Measurements from ENCODE around the gene ELP6. TPM values are rescaled to one million over a fixed set of nuclear protein-coding genes. Genes with fewer than 3 reads are reported as not detected.
A peak's percentile ranks its signal among the peaks of the same experiment; 100 is the strongest.

Gene ELP6
- polyA plus RNA-seq (ENCODE audit: insufficient read length): 26.1 TPM

GRCh38 chr3:47513125-47513929 lies at the start of gene ELP6:
ELP6 (minus strand) TSS chr3:47513712; CDS start chr3:47513590, 122 bp downstream.
- DNase-seq (ENCODE audit: low read depth): peak; percentile 89

GRCh38 chr3:47556351-47556750 lies 42.8 kb upstream of the ELP6 start:
- DNase-seq (ENCODE audit: low read depth): no peak

DNA sequence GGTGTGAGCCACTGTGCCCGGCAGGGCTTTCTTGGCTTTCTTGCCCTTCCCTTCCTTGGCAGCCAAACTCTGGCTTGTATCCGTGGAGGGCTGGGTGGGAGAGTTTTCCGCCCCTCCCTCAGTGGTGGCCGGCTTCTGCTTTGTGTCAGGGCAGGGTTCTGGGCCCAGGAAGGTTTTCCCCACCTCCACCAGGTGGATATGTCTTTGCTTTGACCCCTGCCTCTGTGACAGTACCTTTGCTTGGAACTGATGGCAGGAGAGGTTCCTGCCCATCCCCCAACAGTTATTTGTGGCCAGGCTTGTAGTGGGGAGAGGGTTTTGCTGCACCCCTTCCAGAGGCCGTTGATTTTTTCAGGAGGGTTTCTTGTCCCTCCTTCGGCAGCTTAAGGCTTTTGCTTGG lies 40.8 kb upstream of the ELP6 start:
- no peak for DNase-seq (ENCODE audit: low read depth)

GRCh38 chr3:47553407-47553806 lies 39.9 kb upstream of the ELP6 start:
- no peak for DNase-seq (ENCODE audit: low read depth)

GRCh38 chr3:47542471-47543173 lies 29.1 kb upstream of the ELP6 start:
- no peak for DNase-seq (ENCODE audit: low read depth)

DNA sequence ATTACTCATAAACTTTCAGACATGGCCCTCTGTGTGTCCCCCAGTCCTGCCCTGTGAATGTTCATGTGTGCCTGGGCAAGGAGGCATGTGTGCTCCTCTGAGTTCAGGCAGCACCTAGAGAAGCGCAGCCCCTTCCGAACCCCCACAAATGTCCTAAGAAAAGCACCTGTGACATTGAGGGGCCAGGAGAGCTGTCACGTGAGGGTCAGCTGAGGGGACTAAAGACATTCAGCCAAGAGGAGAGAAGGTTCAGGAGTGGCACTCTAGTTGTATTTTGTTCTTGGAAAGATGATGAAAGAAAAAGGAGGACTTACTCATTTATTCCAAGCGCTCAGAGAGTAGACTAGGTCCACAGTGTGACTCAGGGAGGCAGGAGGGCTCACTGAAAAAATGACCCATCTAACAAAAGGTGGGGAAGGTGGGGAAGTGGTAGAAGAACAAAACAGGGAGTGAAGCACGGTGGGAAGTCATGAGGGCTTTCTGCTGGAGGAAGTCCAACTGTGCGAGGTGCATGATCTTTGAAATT lies 28.1 kb upstream of the ELP6 start:
- DNase-seq (ENCODE audit: low read depth): no peak

DNA sequence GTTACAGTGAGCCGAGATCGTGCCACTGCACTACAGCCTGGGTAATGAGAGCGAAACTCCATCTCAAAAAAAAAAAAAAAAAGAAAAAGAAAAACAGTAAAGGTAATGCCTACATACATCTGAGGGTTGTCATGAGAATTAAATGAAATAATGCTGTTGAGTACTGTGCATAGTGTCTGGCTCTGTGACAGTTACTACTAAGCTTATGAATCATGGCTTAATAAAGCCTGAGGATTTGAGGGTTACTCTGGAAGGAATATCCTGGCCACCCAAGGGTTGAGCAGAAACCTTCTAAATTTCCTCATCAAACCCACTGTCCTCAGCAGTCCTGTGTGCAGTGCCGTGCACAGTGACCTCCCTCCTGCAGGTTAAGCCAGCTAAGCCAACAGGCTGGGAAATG lies 26.8 kb upstream of the ELP6 start:
- no peak for DNase-seq (ENCODE audit: low read depth)

DNA sequence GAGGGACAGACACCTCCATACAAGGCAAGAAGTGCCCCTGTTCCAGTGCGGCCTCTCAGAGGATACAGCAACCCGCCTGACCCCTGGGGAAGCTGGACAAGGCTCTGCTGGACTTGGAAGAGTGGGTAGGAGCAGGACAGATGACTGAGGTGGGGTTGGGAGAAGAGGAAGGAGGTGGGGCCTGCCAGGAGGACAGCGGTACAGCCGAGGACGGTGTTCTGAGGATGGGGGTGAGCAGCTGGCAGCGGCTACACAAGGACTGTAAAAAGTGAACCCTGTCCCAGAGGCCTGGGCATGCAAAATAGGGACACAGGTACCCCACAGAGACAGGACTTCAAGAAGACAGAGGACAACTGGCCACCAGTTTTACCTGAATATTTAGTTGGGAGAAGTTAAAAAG lies 23.5 kb upstream of the ELP6 start:
- no peak for DNase-seq (ENCODE audit: low read depth)

GRCh38 chr3:47536221-47536891 lies 22.8 kb upstream of the ELP6 start:
- no peak for DNase-seq (ENCODE audit: low read depth)

DNA sequence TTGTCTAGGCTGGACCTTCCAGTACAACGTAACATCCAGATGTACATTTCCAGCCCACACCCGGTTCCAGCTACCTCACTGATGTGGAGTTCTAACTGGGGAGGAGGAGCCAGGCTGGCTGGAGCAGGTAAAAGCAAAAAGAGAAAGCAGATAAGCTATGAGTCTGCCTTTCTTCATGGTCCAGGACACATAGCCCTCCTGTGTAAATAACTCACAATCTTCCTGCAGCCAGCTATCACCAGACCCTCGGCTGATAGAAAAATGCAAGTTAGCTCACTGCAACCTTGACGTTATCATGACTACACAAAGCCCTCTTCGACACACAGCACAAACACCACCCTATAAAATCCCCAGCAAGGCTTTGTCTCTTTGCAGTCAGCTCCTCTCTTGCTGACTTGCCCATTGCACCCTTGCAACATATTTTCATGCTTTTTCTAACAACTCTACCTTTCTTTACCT lies 20.5 kb upstream of the ELP6 start:
- DNase-seq (ENCODE audit: low read depth): no peak

GRCh38 chr3:47533481-47533880 lies 20.0 kb upstream of the ELP6 start:
- DNase-seq (ENCODE audit: low read depth): no peak

GRCh38 chr3:47527952-47528725 lies 14.6 kb upstream of the ELP6 start:
- DNase-seq (ENCODE audit: low read depth): no peak

DNA sequence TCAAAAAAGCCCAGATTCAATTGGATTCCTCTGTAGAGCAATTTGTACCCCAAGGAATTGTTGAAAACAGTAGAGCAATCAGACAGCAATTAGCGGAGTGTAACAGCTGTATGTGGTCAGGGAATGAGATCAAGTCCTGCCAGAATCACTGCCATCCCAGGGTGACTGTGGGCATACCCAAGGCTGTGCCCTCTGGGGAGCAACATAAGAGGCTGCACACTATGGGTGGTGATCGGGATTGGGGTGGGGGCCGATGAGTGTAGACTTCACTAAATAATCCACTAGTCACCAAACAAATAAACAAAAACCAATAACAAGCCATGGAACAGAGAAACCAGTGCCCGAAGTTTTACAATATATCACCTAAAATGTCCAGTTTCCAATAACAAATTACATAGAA lies 12.1 kb upstream of the ELP6 start:
- no peak for DNase-seq (ENCODE audit: low read depth)

GRCh38 chr3:47523310-47524073 lies 10.0 kb upstream of the ELP6 start:
- DNase-seq (ENCODE audit: low read depth): no peak

DNA sequence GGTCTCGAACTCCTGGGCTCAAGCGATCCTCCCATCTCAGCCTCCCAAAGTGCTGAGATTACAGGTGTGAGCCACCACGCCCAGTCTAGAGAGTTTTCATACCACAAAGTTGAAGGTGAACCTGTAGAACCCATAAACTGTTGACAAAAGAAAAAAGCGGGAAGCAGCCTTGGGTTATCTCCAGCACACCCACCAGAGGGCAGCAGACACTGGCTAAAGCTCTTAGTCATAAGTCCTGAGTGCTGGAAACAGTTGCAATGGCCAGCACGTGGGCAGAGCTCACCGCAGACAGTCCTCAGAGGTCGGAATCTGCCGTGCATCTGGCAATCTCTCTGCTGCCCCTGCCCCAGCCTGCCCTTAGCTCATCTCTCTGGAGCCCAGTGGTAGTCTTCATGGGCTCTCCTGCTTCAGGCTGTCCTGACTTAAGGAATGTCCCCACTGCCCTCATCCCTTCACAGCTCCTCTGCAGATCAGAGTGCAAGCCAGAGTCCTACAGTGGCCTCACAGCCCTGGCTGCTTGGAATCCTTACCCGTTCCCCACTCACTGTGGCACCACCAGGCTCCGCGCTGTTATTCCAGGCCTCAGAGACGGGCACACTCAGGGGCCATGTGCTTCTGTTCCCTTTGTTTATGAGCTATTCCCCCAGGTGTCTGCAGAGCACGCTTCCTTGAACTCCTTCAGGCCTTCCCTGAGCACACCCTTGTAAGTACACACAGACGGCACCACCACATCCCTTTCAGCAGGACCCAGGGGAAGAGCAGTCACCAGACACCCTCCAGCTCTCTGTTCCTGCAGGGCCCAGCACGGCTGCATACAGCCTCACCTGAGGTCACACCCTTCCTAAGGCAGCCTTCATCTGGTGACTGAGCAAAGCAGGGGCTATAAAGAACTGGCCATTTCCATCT lies 8.8 kb upstream of the ELP6 start:
- DNase-seq (ENCODE audit: low read depth): peak; percentile 74

GRCh38 chr3:47520756-47521155 lies 7.2 kb upstream of the ELP6 start:
- DNase-seq (ENCODE audit: low read depth): no peak

DNA sequence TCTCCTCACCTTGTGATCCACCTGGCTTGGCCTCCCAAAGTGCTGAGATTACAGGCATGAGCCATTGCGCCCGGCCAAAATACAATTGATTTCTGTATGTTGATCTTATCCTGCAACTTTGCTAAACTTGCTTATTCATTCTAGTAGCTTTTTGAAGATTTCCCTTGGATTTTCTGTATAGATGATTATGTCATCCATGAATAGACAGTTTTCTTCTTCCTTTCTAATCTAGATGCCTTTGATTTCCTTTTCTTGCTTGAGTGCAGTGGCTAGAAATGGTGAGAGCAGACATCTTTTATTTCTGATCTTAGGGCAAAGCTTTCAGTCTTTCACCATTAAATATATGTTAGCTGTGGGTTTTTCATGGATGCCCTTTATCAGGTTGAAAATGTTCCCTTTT lies 4.4 kb upstream of the ELP6 start:
- no peak for DNase-seq (ENCODE audit: low read depth)

- DNase-seq (ENCODE audit: low read depth): no peak
Measured at GRCh38 chr3:47515864-47516319, 2.4 kb upstream of the ELP6 start.

- DNase-seq (ENCODE audit: low read depth): no peak
Measured at GRCh38 chr3:47515100-47515499, 1.6 kb upstream of the ELP6 start.

Data from forelimb muscle (tissue), 1 donor.